ENCODE results near the gene UGGT1.

UGGT1 gene

GRCh38 chr2:128054104-128054885, 36.7 kb upstream of the UGGT1 start:
- no peaks in the 10 kb centered on the region for H3K9me3 ChIP-seq (ENCODE audit: severe bottlenecking)
- no peak for DNase-seq (ENCODE audit: low spot score)
- no peak for TF ChIP-seq CTCF (IDR thresholded peaks at IDR 0.05; ENCODE audit: poor library complexity, severe bottlenecking)
- H3K27me3 ChIP-seq (ENCODE audit: insufficient read depth, poor library complexity, severe bottlenecking): no peaks in the 10 kb centered on the region
- ATAC-seq (ENCODE audit: low read depth): no peak
- no peak overlapping the region for H3K27ac ChIP-seq (ENCODE audit: poor library complexity, severe bottlenecking)
- no peaks in the 10 kb centered on the region for H3K4me1 ChIP-seq (ENCODE audit: insufficient read depth, poor library complexity, severe bottlenecking)
- H3K4me3 ChIP-seq (ENCODE audit: severe bottlenecking): no peak overlapping the region
- H3K36me3 ChIP-seq (ENCODE audit: low read depth): no peaks in the 10 kb centered on the region

- no peak for DNase-seq (ENCODE audit: low spot score)
Observed at GRCh38 chr2:128057334-128057733, 33.7 kb upstream of the UGGT1 start.

GRCh38 chr2:128058114-128058513, 32.9 kb upstream of the UGGT1 start:
- Histone ChIP-seq H3K36me3 (ENCODE audit: low read depth) (no peaks in the 10 kb centered on the region), H3K27ac (ENCODE audit: poor library complexity, severe bottlenecking) (no peak overlapping the region), H3K27me3 (ENCODE audit: insufficient read depth, poor library complexity, severe bottlenecking) (no peaks in the 10 kb centered on the region), H3K4me1 (ENCODE audit: insufficient read depth, poor library complexity, severe bottlenecking) (no peaks in the 10 kb centered on the region), H3K4me3 (ENCODE audit: severe bottlenecking) (no peak overlapping the region), H3K9me3 (ENCODE audit: severe bottlenecking) (no peaks in the 10 kb centered on the region)
- DNase-seq (ENCODE audit: low spot score) (no peak), ATAC-seq (ENCODE audit: low read depth) (no peak)
- no peak for TF ChIP-seq CTCF (IDR thresholded peaks at IDR 0.05; ENCODE audit: poor library complexity, severe bottlenecking)

More at GRCh38 chr2:128057334-128057733, 33.7 kb upstream of the UGGT1 start:
- no peaks in the 10 kb centered on the region for H3K9me3 ChIP-seq (ENCODE audit: severe bottlenecking)
- no peaks in the 10 kb centered on the region for H3K4me1 ChIP-seq (ENCODE audit: insufficient read depth, poor library complexity, severe bottlenecking)
- no peak for ATAC-seq (ENCODE audit: low read depth)
- no peak overlapping the region for H3K4me3 ChIP-seq (ENCODE audit: severe bottlenecking)
- no peaks in the 10 kb centered on the region for H3K36me3 ChIP-seq (ENCODE audit: low read depth)
- no peak overlapping the region for H3K27ac ChIP-seq (ENCODE audit: poor library complexity, severe bottlenecking)
- no peaks in the 10 kb centered on the region for H3K27me3 ChIP-seq (ENCODE audit: insufficient read depth, poor library complexity, severe bottlenecking)
- no peak for TF ChIP-seq CTCF (IDR thresholded peaks at IDR 0.05; ENCODE audit: poor library complexity, severe bottlenecking)

GRCh38 chr2:128062571-128062970, 28.4 kb upstream of the UGGT1 start:
- H3K9me3 ChIP-seq (ENCODE audit: severe bottlenecking): no peaks in the 10 kb centered on the region
- no peak for ATAC-seq (ENCODE audit: low read depth)
- DNase-seq (ENCODE audit: low spot score): no peak
- no peak overlapping the region for H3K27ac ChIP-seq (ENCODE audit: poor library complexity, severe bottlenecking)
- H3K4me3 ChIP-seq (ENCODE audit: severe bottlenecking): no peak overlapping the region
- TF ChIP-seq CTCF (IDR thresholded peaks at IDR 0.05; ENCODE audit: poor library complexity, severe bottlenecking): no peak
- H3K27me3 ChIP-seq (ENCODE audit: insufficient read depth, poor library complexity, severe bottlenecking): no peaks in the 10 kb centered on the region
- H3K4me1 ChIP-seq (ENCODE audit: insufficient read depth, poor library complexity, severe bottlenecking): no peaks in the 10 kb centered on the region
- no peaks in the 10 kb centered on the region for H3K36me3 ChIP-seq (ENCODE audit: low read depth)

- no peak for DNase-seq (ENCODE audit: low spot score)
- H3K4me1 ChIP-seq (ENCODE audit: insufficient read depth, poor library complexity, severe bottlenecking): no peaks in the 10 kb centered on the region
- no peak for TF ChIP-seq CTCF (IDR thresholded peaks at IDR 0.05; ENCODE audit: poor library complexity, severe bottlenecking)
Observed at GRCh38 chr2:128064353-128064752, 26.6 kb upstream of the UGGT1 start.

More at GRCh38 chr2:128064353-128064752, 26.6 kb upstream of the UGGT1 start:
- no peaks in the 10 kb centered on the region for H3K27me3 ChIP-seq (ENCODE audit: insufficient read depth, poor library complexity, severe bottlenecking)
- no peak for ATAC-seq (ENCODE audit: low read depth)
- no peaks in the 10 kb centered on the region for H3K9me3 ChIP-seq (ENCODE audit: severe bottlenecking)
- H3K36me3 ChIP-seq (ENCODE audit: low read depth): no peaks in the 10 kb centered on the region
- no peak overlapping the region for H3K4me3 ChIP-seq (ENCODE audit: severe bottlenecking)
- no peak overlapping the region for H3K27ac ChIP-seq (ENCODE audit: poor library complexity, severe bottlenecking)

All from RWPE2 (cell line).